GM12801 (cell line): ENCODE measurements around the gene NUP50.

Experiments used
- TF ChIP-seq, protein P1 (sequence below): IDR thresholded peaks from one replicate; pipeline ENCODE4 v1.5.1; 2011; ENCODE audit warnings: control low read depth; ENCODE audit not compliant: insufficient read length; ENCODE audit errors: extremely low read depth

NUP50 gene

DNA sequence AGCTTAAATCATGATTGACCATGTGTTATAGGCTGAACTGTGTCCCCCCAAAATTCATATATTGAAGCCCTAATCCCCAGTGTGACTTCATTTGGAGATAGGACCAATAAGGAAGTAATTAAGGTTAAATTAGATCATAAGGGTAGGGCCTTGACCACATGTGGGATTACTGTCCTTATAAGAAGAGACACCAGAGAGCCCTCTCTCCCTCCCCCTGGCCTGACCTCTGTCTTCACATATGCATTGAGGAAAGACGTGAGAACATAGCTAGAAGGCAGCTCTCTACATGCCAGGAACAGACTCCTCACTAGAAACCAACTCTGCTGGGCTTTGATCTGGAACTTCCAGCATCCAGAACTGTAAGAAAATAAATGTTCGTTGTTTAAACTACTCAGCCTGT, 13.6 kb upstream of the NUP50 start:
- TF ChIP-seq, protein P1, sequence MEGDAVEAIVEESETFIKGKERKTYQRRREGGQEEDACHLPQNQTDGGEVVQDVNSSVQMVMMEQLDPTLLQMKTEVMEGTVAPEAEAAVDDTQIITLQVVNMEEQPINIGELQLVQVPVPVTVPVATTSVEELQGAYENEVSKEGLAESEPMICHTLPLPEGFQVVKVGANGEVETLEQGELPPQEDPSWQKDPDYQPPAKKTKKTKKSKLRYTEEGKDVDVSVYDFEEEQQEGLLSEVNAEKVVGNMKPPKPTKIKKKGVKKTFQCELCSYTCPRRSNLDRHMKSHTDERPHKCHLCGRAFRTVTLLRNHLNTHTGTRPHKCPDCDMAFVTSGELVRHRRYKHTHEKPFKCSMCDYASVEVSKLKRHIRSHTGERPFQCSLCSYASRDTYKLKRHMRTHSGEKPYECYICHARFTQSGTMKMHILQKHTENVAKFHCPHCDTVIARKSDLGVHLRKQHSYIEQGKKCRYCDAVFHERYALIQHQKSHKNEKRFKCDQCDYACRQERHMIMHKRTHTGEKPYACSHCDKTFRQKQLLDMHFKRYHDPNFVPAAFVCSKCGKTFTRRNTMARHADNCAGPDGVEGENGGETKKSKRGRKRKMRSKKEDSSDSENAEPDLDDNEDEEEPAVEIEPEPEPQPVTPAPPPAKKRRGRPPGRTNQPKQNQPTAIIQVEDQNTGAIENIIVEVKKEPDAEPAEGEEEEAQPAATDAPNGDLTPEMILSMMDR = no peak

DNA sequence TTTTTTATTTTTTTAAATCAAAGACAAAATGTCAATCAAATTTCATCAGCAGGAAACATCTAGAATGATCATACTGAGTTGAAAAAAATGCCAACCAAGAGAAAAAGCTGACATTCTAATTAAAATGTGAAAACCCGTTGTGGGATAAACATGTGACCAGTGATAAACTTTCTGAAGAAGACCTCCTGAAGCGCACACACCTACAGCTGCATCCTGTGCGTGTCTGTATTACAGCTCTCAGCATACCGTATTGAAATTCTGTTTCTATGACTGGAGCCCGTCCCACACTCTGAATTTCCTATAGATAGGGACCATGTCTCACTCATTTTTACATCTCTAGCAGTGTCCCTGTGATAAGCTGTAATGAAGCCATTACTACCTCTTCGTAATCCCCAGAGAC, 12.2 kb upstream of the NUP50 start:
- TF ChIP-seq, protein P1 = no peak

DNA sequence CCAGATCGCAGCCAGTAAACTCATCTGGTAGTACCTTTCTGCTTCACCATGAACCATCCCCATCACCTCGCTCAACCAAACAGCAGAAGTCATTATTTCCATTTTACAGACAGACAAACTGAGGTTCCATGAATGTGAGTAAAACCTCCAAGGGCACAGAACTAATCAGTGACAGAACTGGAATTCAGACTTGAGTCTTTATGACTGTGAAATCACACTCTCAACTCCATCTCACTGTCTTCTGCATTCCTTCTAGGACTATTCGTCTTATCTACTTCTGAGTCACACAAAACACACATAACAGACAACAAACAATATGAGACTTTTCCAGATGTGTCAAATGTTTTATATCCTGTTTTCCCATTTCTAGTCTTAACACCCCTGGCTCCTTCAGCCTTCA, 9.3 kb upstream of the NUP50 start:
- TF ChIP-seq, protein P1 = no peak

DNA sequence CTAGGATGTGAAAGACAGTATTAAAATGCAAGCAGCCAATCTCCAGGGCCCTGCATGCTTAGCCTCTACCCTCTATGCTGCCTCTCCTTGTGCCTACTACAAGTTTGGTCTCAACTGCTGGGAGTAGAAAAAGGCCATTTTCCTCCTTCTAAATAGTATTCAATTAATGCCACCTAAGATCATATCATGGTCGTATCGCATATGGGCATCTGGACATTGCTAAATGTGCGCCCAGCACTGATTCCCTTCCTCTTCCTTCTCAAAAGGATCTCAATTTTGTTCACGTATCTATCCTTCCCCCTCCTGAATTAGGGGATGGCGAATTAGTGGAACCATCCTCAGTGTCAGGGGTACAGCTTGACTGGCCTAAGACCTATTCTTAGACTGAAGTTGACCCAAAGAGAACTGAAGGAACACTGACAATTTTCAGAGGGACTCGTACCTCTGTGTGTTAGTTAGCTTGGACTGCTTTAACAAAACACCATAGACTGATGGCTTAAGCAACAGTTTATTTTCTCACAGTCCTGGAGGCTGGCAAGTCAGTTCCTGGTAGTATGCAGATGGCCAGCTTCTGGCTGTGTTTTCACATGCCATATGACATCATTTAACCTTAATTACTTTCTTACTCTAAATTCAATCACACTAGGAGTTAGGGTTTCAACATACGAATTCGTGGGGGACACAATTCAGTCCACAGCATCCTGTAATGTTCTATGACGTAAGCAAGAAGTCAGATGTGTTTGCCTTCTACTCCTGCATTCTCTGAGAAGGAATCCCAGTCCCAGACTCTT, 8.5 kb upstream of the NUP50 start:
- TF ChIP-seq, protein P1 = no peak

DNA sequence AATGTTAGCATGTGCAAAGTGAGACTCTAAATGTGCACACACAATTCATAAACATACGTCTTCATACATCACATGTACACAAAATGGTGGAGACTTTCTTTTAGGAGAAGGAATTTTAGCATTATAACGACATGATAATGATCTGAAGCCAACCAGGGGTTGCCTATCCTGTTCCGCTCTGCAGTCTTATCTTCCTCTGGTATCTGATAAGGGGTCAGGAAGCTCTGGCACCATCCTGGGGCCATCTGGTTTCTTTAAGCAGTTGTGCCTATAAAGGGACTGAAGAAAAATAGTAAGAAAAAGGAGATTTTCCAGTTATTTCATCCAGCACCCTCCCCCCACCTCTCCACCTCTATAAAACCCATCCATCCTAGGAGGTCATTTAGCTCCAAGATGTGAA, 5.8 kb upstream of the NUP50 start:
- TF ChIP-seq, protein P1 = no peak

DNA sequence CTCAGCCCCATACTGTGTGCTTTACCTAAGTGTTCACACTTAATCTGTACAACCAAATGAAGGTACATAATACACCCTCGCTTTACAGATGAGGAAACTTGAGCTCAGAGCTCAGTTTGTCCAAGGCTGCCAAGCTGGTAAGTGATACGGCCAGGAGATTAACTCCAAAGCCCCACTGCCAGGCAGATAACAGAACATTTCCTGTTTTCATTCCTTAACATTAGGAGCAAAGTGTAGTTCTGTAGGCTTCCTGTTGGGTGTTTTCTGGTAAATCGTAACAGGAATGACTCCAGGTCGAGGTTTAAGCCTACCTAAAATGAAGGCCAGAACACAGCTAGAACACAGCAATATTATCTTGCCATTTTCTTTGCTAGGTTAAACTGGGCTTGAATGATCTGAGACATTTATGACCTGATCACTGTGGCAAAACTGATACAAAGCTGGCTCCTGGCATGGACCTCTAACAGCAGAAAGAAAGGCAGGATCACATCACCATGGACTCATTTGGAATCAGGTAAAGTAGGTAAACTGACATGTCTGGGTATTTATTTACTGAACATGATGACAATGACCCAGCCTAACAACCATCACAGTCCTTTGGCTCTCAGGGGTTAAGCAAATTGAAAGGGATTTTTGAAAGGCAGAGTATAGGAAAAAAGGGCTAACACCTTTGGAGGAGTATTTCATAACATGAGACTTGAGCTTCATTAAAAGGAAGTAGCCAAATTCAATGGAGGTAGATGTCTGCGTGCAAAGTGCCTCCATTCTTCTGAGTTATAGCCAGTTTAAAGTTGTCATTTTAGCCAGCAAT, 3.9 kb upstream of the NUP50 start:
- TF ChIP-seq, protein P1 = no peak

DNA sequence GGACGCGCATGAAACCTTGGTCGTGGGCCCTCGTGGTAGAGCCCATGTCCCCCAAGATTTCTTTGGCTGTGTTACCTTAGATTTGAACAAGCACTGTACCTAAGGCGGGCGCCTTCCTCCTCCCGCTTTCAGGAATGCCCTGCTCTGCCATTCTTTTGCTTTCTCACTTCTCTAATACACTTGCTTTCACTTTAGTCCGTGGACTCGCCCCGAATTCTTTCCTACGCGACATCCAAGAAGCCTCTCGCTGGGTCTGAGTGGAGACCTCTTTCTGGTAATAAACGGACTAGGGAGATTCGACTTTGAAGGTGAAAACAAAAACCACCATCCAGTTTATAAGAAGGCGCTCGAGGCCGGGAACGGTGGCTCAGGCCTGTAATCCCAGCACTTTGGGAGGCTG, 1.2 kb upstream of the NUP50 start:
- TF ChIP-seq, protein P1 = no peak
